Suprapubic skin (tissue), 3 donors: ENCODE results near the gene FERMT1.

ENCODE experiments used
- CTCF ChIP-seq, 2 donors: fragments of 200-600 bp in 1 of 2; fragments of 450-650 bp in 1 of 2; sonication (generic) in 1 of 2; IDR thresholded peaks; one replicate each; pipeline ENCODE4 v1.5.1; 2016 to 2019; ENCODE audit warnings: antibody characterized with exemption in 2 of 2, mild to moderate bottlenecking in 1 of 2, moderate library complexity in 1 of 2
- EP300 ChIP-seq: sonication (generic); formaldehyde crosslinking; IDR thresholded peaks from one replicate; pipeline ENCODE4 v1.6.1; 2017; ENCODE audit warnings: antibody characterized with exemption

GRCh38 chr20:6103301-6103700, 19.5 kb downstream of the FERMT1 start:
- no peak for TF ChIP-seq CTCF (IDR thresholded peaks at IDR 0.05)
- no peak for TF ChIP-seq EP300
